GM20431 (cell line): ENCODE results near the gene FLYWCH1.

Experiments used
- in situ Hi-C: fragments of 300-500 bp; cut with MseI, MboI; formaldehyde crosslinking; loops from one replicate; pipeline ENCODE4 v1.15.0; 2020; ENCODE audit warnings: low sequenced_read_pairs; ENCODE audit not compliant: unreplicated experiment

The FLYWCH1 gene

GRCh38 chr16:2976673-2977072, 64.9 kb downstream of the FLYWCH1 start:
- in situ Hi-C loops = no loop called here

DNA sequence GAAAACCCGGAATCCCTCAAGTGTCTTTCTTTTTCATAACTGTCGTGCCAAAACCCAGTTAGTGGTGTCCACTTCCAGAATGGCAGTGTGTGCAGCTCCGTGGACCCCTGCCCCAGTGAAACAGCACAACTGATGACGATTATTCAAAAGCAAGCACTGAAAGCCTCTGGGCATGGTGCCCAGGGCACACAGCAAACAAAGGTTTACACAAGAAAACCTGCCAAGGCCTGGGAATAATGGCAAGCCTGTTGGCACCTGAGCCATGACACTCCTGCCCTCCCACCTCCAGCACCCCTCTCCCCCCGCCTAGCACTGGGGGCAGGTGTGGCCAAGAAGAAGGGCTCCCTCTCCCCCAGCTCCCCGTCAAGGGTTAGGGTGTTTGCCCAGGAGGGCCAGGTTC, 65.7 kb downstream of the FLYWCH1 start:
- in situ Hi-C loops = no loop called here

GRCh38 chr16:2979669-2980226, 68.0 kb downstream of the FLYWCH1 start:
- in situ Hi-C loops = no loop called here

DNA sequence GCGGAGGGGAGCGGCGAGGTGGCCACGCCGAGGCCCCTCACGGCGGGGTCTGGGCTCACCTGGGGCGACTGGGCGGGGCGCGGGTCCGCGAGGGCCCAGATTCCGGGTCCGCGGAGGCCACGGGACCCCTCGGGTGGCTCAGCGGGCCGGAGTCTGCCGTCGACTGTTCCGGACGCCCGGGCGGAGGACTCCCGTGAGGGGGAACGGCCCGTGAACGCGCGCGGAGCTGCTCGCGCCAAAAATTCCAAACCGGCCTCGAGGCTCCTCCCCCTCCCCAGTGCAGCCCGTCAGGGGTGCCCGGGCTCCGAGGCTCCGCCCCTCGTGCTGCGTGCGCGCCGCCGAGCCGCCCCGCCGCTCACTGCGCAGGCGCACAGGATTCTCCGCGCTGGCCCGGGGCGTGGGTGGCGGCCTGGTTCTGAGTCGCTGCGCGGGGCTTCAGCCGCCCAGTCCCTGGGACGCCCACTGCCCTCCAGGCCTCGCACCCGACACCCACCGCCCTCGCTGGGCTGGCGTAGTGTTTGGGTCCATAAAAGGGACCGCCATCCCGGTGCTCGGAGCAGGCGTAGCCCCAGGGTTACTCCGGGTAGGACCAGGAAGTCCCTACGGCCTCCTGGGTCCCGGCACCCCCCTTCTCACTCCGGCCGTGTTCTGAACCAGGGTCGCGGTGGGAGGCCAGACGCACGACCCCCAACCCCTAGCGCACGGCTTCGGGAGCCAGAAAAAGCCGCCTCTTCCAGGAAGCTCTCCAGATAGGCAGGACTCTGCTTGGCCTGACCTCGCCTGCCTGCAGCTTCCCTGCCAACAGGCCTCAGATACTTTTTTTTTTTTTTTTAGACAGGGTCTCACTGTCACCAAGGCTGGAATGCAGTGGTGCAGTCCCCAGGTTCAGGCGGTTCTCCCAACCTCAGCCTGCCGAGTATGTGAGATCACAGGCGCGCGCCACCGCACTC, 68.8 kb downstream of the FLYWCH1 start, which contains the start of gene PKMYT1:
TSS of gene PKMYT1 (minus strand) at position 220 of the 950 bp plus-strand sequence. CDS start 789 bp downstream, outside the sequence.
- in situ Hi-C loops = no loop called here

DNA sequence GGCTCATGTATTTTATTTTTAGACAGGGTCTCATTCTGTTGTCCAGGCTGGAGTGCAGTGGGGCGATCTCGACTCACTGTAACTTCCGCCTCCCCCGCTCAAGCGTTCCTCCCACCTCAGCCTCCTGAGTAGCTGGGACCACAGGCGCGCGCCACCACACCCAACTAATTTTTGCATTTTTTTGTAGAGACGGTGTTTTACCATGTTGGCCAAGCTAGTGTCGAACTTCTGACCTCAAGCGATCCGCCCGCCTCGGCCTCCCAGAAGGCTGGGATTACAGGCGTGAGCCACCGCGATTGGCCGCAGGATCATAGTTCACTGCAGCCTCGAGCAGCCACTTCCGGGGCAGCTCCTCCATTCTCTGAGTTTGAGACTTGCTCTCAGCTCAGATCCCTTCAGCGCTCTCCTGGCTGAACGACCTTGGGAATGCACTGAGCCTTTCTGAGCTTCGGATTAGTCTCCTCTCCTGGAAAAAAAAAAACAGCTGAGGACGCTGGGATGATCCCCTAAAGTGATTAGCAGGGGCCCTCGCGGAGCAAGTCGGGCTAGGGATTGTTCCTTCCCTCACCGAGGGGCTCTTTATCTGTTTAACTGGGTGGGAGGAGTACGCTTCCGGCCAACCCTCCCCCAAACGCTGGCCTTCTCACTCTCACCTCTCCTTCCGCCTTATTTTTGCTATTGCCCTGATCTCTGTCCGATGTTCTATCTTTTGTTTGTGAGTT, 69.6 kb downstream of the FLYWCH1 start:
- in situ Hi-C loops = no loop called here

DNA sequence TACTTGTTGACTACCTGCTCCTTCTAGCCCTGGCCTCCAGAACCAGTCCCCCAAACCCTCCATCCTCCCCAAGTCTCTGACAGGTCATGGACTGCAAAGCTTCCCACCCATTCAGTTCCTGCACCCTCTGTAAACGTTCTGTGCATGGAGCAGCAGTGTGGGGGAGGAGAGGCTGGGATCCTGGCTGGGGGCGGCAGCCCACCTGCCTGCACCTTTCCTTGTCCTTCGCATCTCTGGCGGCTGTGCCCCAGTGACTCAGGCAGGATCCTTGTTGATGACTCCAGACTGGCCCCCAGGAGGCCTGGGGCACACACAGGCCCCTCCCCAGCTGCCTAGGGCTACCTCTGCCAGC, 70.1 kb downstream of the FLYWCH1 start:
- in situ Hi-C loops = no loop called here

GRCh38 chr16:2982402-2982801, 70.7 kb downstream of the FLYWCH1 start:
- in situ Hi-C loops = no loop called here

DNA sequence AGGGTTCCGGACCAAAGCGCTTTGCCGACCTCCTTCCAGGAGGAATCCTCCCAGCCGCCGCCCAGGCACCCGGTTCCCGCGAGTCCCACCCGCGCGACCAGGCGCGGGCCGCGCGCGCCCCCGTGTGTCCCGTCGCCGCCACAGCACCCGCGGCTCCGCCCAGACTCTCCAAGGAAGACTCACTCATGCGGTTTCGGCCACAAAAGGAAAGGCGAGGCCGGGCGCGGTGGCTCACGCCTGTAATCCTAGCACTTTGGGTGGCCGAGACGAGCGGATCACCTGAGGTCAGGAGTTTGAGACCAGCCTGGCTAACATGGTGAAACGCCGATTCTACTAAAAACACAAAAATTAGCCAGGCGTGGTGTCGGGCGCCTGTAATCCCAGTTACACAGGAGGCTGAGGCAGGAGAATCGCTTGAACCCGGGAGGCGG, 72.0 kb downstream of the FLYWCH1 start:
- in situ Hi-C loops = no loop called here

GRCh38 chr16:2985462-2985861, 73.7 kb downstream of the FLYWCH1 start:
- in situ Hi-C loops = no loop called here

GRCh38 chr16:2985893-2986355, 74.2 kb downstream of the FLYWCH1 start:
- in situ Hi-C loops = no loop called here

DNA sequence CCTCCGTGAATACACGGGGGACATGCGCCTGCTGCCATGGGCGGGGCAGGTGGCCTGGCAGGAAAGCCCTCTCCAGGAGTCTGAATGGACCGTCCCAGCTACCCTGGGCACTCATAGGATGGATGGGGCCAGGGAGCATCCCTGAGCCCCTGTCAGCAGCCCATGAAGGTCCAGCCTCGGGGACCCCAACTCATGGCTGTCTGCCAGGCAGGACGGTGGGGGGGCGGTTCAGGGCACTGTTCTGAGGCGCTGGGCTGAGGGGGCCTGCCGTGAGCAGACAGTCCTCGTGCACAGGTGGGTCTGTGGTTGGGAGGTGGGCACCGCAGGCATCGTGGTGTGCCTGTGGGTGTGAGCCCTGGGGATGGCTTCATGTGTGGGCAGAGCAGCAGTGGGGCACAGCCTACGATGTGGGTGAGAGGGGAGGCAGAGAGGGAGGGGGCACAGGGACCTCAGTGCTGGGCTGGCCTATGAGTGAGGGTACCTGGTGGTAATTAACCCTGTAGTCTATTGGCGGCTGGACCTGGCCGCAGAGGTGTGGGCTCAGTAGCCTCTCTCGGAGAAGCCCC, 75.0 kb downstream of the FLYWCH1 start:
- in situ Hi-C loops = no loop called here

- in situ Hi-C loops = no loop called here
These were observed 75.6 kb downstream of the FLYWCH1 start for GRCh38 chr16:2987286-2987685.

- in situ Hi-C loops = no loop called here
These were observed 76.1 kb downstream of the FLYWCH1 start for GRCh38 chr16:2987833-2988232.

DNA sequence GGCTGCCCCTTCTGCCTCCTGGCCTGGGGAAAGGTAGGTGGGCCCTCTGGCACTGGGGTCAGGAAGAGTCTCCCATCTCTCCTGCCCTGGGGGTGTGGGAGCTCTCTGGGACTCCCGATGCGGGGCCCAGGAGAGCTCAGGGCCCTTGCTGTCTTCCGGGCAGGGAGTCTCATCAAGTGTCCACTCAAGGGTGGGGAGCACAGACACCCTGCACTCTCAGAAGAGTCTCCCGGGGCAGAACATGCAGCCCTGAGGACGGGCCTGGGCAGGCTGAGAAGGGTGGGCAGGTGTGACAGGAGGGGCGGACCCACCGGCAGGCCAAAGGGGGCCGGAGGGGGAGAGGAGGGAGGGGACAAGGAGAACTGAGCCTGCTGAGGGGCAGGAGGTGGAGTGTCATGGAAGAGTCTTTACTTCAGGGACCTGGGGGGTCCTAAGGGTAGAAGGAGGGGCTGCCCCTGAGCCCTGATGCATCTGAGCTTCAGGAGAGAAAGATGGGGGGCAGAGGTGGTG, 76.9 kb downstream of the FLYWCH1 start:
- in situ Hi-C loops = no loop called here

- in situ Hi-C loops = no loop called here
These were observed 79.2 kb downstream of the FLYWCH1 start for GRCh38 chr16:2990891-2991290.

DNA sequence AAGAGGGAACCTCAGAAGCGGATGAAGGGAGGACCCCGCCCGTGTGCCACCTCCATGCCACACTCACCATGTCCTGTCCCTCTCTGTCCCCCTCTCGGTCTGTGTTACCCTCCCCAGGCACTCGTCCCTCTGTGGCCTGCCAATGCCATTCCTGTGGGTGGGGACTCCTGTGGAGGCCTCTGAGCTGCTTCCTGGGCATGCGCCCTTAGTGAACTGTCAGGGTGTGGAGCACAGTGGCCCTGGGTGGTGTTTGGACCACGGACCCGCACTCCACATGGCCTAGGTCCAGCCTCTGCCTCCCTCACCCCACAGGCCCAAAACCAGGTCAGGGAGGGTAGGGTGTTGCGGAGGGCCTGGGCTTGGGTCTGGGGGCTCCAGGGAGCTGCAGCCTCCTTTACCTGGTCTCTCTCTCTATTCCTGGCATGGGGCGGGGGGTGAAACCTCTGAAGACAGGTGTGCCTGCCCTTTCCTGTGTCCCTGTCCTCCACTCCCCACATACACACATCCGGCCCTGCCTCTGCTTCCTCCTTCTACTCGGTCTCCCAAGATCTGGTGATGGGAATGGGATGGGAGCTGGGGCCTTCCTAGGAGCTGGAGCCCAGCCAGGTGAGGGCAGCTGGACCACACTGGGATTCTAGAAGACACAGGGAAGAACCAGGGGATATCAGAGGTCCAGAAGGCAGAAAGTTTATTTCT, 80.0 kb downstream of the FLYWCH1 start:
- in situ Hi-C loops = no loop called here

GRCh38 chr16:2992383-2993081, 80.8 kb downstream of the FLYWCH1 start:
- in situ Hi-C loops = no loop called here

DNA sequence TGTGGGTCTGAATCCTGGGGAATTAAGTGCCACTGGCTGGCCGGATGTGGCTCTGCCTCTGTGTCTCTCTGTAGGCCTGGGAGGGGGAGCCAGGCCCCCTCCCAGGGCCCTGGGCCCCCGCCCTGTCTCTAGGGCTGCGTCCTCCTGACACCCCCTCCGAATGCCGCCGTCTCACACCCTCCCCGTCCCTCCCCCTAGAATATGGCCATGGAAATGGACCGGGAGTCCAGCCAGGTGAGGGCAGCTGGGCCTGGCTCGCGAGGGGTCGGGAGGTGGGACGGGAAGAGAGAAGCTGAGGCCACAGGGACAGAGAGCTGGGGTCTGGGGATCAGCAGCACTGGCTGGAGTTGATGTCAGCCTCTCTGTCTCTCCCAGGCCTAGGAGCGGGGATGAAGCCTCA, 84.6 kb downstream of the FLYWCH1 start:
- in situ Hi-C loops = no loop called here

GRCh38 chr16:2999929-3000328, 88.2 kb downstream of the FLYWCH1 start:
- in situ Hi-C loops = no loop called here
